Stimulated activated CD8-positive, alpha-beta memory T cell treated with anti-CD3 and anti-CD28 coated beads, Interleukin-7, amount 100 ng/mL, for 24 hours (primary cell): ENCODE results near the gene ELFN1.
"Not testable (repeated sequence)": the region's sequence is repeated elsewhere in the genome, so short reads cannot be mapped to it uniquely, and the experiment has no call there.

Source experiments
- DNase-seq: peaks from one replicate; pipeline ENCODE4 v3.0.0-alpha.2; 2020; ENCODE audit warnings: low read depth

The ELFN1 gene

GRCh38 chr7:1757601-1758000, 87.5 kb downstream of the ELFN1 start:
- no peak for DNase-seq

DNA sequence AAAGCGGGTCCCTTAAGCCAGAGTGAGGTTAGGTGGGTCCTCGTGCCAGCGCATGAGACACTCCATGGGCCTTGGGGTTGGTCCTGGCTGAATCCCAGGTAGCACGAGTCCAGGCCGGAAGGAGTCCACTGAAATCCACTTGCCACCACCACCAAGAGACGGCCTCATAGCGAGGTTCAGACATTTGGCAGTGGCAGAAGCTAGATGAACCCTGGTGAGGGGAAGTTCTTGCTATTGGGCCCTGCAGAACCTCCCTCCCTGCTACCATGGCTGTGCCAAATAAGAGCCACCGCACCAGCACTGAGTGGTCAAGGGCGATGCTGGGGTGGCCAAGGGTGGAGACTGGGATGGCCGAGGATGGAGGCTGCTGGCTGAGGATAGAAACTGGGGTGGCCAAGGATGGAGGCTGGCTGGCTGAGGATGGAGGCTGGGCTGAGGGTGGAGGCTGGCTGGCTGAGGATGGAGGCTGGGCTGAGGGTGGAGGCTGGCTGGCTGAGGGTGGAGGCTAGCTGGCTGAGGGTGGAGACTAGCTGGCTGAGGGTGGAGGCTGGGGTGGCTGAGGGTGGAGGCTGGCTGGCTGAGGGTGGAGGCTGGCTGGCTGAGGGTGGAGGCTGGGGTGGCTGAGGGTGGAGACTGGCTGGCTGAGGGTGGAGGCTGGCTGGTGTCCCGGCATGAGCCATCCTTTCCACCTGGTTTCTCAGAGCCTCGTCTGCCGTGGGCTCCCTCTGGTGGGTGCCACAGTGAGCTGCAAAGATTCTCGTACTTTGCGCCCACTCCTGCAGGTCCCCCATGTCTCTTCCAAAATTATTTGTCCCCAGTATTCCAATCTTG, 88.2 kb downstream of the ELFN1 start:
- no peak for DNase-seq

GRCh38 chr7:1758859-1759521, 88.9 kb downstream of the ELFN1 start:
- no peak for DNase-seq

DNA sequence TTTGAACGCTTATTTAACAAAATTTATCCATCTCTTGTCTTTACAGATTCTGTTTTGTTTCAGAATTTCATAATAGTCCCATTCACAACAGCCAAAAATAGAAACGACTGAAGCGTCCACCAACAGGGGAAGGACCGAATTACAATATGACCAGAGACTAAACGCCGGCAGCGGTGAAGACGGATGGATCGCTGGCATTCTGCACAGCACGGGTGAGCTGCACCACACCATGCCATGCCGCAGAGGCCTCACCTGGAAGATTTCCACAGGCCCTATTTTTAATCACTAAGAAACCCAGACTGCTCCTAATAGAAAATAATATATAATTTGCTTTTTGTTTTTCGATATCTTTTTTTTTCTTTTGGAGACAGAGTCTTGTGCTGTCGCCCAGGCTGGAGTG, 91.0 kb downstream of the ELFN1 start:
- DNase-seq, result no peak

DNA sequence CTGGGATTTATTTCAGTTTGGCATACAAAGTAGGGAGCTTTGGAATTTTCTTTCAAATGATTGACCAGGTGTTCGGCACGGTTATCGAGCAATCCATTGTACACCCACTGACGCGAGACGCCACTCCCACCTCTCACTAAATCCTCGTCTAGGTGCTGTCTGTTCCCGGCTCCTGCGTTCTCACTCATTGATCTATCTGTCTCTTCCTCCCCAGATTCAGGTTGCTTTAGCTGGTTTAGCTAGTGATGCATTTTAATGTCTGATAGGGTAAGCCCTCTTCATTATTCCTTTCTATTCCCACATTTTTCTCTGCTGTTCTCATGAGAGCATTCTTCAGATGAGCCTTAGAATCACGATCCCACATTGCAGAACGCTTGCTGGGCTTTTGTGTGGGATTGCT, 91.7 kb downstream of the ELFN1 start:
- DNase-seq, result no peak

- DNase-seq, result no peak
Observed at GRCh38 chr7:1762238-1762945, 92.3 kb downstream of the ELFN1 start.

DNA sequence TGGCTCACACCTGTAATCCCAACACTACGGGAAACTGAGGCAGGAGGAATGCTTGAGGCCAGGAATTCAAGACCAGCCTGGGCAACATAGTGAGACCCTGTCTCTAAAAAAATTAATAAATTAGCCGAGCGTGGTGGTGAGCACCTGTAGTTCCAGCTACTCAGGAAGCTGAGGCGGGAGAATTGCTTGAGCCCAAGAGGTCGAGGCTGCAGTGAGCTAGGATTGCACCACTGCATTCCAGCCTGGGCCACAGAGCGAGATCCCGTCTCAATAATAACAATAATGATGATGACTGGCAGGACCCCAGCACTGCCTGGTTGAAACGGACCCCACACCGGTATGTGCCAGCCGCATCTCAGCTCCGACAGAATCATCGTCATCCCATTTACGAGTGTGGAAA, 93.0 kb downstream of the ELFN1 start:
- DNase-seq, result no peak

DNA sequence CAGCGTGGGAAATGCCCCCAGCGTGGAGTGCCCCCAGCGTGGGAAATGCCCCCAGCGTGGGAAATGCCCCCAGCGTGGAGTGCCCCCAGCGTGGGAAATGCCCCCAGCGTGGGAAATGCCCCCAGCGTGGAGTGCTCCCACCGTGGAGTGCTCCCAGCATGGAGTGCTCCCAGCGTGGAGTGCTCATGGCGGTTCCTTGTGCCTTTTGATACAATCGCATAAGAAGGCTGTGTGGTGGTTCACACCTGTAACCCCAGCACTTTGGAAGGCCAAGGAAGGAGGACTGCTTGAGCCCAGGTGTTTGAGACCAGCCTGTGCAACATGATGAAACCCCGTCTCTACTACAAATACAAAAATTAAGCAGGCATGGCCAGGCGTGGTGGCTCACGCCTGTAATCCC, 93.8 kb downstream of the ELFN1 start:
- DNase-seq, result not testable (repeated sequence)

DNA sequence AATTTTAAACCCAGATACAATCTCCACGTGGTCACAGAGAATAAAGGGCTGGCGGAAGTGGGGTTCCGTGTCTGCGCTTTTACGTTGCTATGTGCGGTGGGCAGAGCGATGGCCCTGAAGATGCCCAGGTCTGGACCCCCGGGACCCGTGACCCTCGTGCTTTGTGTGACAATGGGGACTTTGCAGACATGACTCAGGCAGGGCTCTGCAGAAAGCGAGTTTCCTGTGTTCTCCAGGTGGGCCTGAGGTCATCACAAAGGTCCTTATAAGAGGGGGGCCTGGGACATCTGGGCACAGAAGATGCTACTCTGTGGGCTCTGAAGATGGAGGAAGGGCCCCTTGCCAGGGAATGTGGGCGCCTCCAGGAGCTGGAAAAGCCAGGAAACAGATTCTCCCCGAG, 95.3 kb downstream of the ELFN1 start:
- no peak for DNase-seq

DNA sequence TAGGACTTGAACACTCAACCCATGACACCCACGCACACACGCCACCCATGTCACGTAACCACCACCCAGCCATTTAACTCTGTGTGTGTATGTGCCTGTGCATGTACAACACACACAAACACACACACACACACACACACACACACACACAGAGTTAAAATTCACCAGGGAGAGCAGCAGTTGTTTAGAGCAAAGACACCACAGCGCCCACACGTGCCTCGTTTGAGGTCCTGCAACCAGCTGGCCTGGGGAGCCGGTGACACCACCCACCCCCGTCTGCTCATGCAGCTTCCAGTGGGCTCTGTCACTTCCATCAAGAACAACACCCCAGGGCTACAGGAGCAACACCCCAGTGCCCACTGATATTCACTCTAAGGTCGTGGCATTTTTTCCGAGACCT, 97.4 kb downstream of the ELFN1 start:
- no peak for DNase-seq

GRCh38 chr7:1768832-1769231, 98.8 kb downstream of the ELFN1 start:
- DNase-seq, result no peak

GRCh38 chr7:1769286-1770200, 99.5 kb downstream of the ELFN1 start:
- DNase-seq, result no peak

- DNase-seq, result no peak
Observed at GRCh38 chr7:1770331-1770730, 100.3 kb downstream of the ELFN1 start.

- DNase-seq, result no peak
Observed at GRCh38 chr7:1775389-1775788, 105.3 kb downstream of the ELFN1 start.

DNA sequence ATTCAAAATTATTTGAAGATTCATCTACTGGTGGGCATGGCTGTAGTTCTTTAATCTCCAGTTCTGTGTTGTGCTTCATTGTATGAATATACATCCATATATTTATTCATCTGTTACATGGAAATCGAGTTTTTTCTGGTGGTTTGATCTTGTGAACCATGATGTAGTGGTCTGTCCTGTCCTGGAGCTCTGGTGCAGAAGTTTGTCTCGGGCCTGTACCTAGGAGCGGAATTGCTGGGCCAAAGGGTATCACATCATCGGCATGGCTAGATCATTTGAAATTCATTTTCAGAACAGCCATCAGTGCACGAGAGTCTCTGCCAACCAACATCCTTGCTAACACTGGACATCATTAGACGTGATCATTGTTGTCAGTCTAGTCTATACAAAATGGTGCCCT, 107.0 kb downstream of the ELFN1 start:
- no peak for DNase-seq

DNA sequence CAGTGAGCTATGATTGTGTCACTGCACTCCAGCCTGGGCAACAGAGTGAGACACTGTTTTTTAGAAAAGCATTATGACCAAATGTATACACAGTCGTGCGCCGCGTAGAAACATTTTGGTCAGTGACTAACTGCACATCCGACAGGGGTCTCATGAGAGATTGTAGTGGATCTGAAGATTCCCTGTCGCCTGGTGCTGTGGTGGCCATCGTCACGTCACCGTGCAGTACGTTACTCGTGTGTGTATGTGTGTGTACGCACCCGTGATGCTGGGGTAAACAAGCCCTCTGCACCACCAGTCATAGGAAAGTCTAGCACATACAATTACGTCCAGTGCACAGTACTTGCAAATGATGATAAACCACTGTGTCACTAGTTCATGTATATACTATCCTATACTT, 109.4 kb downstream of the ELFN1 start:
- no peak for DNase-seq

- DNase-seq, result no peak
Observed at GRCh38 chr7:1781369-1781768, 111.3 kb downstream of the ELFN1 start.

DNA sequence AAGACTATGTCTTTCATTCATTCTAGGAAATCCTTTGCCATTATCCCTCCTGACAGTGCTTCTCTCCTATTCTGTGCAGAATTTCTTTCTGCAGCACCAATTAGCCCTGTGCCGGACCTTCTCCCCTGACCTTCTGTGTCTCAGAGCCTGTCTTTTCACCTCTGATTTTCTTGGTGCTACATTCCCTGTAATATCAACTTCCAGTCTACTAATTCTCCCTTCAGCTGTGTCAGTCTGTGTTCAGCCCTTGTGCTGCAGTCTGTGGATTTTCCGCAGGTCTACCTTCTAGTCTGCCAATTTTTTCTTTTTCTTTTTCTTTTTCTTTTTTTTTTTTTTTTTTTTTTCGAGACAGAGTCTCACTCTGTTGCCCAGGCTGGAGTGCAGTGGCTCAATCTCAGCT, 115.8 kb downstream of the ELFN1 start:
- DNase-seq, result no peak

GRCh38 chr7:1787241-1787640, 117.2 kb downstream of the ELFN1 start:
- no peak for DNase-seq

DNA sequence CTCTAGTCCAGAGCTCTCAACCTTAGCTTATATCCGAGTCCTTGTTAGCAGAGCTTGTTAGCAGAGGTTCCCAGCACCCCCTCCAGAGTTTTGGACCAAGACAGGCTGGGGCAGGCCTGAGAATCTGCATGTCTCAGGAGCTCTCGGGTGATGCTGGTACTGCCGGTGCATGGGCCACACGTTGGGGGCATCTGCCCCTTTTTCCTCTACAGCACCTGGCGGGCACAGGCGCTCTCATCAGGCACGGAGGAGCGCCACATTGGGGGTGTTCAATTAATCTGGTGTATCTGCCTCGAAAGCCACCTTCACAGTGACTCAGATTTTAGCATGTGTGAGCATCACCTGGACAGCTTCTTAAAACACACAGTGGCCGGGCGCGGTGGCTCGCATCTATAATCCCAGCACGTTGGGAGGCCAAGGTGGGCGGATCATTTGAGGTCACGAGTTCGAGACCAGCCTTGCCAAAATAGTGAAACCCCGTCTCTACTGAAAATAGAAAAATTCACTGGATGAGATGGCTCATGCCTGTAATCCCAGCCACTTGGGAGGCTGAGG, 117.7 kb downstream of the ELFN1 start:
- DNase-seq, result no peak

DNA sequence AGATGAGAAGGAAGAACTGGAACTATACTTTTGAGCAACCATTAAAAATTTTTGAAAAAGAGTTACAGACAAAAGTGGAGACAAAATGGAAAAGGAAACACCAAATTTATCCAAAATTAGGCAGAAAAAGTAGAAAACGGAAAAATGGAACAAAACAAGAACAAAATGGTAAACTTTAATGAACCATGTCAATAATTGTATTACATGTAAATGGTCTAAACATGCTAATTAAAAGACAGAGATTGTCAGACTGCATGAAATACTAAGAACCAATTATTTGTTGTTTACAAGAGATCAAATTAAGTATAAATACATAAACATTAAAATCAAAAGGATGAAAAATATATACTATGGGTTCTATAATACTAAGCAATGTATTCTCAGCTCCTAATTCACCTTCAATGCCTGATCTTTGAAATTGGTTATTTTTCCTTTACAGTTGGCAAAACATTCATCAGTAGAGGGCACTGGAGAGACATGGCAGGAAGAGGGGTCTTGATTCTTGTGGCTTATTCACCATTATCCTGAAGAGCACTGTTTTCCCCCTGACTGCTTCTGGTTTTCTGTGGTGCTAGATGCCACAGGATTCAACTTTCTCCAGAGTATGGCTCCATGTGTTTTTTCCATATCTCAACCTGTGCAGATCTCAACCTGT, 124.9 kb downstream of the ELFN1 start:
- DNase-seq, result no peak
